Large intestine (tissue), 3 donors: Measurements from ENCODE around the gene COX6A1. TPM values are rescaled to one million over a fixed set of nuclear protein-coding genes. Genes with fewer than 3 reads are reported as not detected.
"Not testable (repeated sequence)": the region's sequence is repeated elsewhere in the genome, so short reads cannot be mapped to it uniquely, and the experiment has no call there.

Source experiments
- DNase-seq, 2 donors: peaks; one replicate each; pipeline versions ENCODE4 v3.0.0 to v3.0.0-alpha.2; 2013
- H3K27ac ChIP-seq: one replicate; pipeline ENCODE4 v1.5.1; 2013; ENCODE audit warnings: low read length
- H3K27me3 ChIP-seq: 2 replicates; pipeline ENCODE4 v1.6.1; 2013; ENCODE audit warnings: low read length; ENCODE audit not compliant: control insufficient read depth, insufficient read depth
- H3K36me3 ChIP-seq: 2 replicates; pipeline ENCODE4 v1.6.1; 2013; ENCODE audit warnings: low read length; ENCODE audit not compliant: control insufficient read depth, insufficient read depth
- H3K4me1 ChIP-seq: one replicate; pipeline ENCODE4 v1.6.1; 2013; ENCODE audit warnings: low read length; ENCODE audit not compliant: control insufficient read depth, insufficient read depth
- H3K4me3 ChIP-seq: one replicate; pipeline ENCODE4 v1.5.1; 2013; ENCODE audit warnings: low read length
- H3K9me3 ChIP-seq: one replicate; pipeline ENCODE4 v1.6.1; 2013; ENCODE audit warnings: mild to moderate bottlenecking, low read depth, low read length, moderate library complexity; ENCODE audit not compliant: control insufficient read depth
- WGBS: methylation state at CpG from one replicate; pipeline ENCODE4 v1.1.5; 2013; ENCODE audit warnings: low lambda C conversion rate; ENCODE audit not compliant: insufficient coverage; 5-methylcytosine and 5-hydroxymethylcytosine counted together
- polyA plus RNA-seq: library from polyadenylated mRNA; unstranded; fragments of 120-200 nt; gene quantifications from one replicate; pipeline ENCODE4 v1.2.1, GENCODE V29; 2013

Gene COX6A1
- polyA plus RNA-seq, 1 donor, result 402 TPM

DNA sequence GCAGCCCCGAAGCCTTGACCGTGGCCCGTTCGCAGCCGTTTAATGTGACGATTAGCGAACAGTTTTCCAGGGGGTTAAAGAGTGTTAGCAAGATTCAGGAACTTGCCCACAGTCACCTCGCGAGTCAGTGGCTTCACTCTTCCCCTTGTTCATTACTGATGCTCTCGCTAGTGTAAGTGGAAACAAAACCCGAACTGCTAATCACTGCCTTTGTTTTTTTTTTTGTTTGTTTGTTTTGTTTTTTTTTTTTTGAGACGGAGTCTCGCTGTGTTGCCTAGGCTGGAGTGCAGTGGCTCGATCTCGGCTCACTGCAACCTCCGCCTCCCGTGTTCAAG is 8.9 kb downstream of the COX6A1 start:
- not testable (repeated sequence) for DNase-seq, H3K27me3 ChIP-seq, H3K4me1 ChIP-seq, H3K9me3 ChIP-seq
- peaks cover 28% of the 10 kb centered on the region for H3K36me3 ChIP-seq
- H3K4me3 ChIP-seq, result peak overlapping the region; percentile 80
- WGBS, result 0% methylated on average over 6 of the region's 17 CpGs
- peak overlapping the region; percentile 76 for H3K27ac ChIP-seq

DNA sequence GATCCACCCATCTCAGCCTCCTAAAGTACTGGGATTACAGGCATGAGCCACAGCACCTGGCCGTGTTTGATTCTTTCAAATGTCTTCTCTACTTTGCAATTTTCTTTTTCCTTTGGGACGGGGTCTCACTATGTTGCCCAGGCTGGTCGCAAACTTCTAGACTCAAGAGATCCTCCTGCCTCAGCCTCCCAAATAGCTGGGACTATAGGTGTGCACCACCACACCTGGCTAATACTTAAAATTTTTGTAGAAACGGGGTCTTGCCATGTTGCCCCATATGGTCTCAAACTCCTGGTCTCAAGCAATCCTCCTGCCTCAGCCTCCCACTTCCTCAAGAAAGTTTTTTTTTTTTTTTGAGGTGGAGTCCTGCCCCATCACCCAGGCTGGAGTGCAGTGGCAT is 10.1 kb downstream of the COX6A1 start:
- H3K4me3 ChIP-seq, result no peak overlapping the region
- WGBS, result no CpG with 5 or more reads among the region's 4 CpGs
- no peak for DNase-seq
- peaks cover 14% of the 10 kb centered on the region for H3K4me1 ChIP-seq
- H3K9me3 ChIP-seq, result no peaks in the 10 kb centered on the region
- H3K27ac ChIP-seq, result no peak overlapping the region
- no peaks in the 10 kb centered on the region for H3K27me3 ChIP-seq
- H3K36me3 ChIP-seq, result peaks cover 26% of the 10 kb centered on the region

DNA sequence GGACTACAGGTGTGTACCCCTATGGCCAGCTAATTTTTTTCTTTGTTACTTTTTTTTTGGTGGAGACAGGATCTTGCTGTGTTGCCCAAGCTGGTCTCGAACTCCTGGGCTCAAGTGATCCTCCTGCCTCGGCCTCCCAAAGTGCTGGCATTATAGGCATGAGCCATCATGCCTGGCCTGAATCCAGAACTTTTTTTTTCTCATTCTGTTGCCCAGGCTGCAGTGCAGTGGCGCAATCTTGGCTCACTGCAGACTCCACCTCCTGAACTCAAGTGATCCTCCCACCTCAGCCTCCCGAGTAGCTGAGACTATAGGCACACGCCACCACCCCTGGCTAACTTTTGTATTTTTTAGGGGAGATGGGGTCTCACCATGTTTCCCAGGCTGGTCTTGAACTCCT is 14.6 kb downstream of the COX6A1 start:
- not testable (repeated sequence) for H3K9me3 ChIP-seq, H3K4me1 ChIP-seq, DNase-seq, H3K4me3 ChIP-seq, H3K27me3 ChIP-seq
- peak overlapping the region; percentile 45 for H3K27ac ChIP-seq
- H3K36me3 ChIP-seq, result peaks cover 41% of the 10 kb centered on the region
- no CpG with 5 or more reads among the region's 5 CpGs for WGBS

DNA sequence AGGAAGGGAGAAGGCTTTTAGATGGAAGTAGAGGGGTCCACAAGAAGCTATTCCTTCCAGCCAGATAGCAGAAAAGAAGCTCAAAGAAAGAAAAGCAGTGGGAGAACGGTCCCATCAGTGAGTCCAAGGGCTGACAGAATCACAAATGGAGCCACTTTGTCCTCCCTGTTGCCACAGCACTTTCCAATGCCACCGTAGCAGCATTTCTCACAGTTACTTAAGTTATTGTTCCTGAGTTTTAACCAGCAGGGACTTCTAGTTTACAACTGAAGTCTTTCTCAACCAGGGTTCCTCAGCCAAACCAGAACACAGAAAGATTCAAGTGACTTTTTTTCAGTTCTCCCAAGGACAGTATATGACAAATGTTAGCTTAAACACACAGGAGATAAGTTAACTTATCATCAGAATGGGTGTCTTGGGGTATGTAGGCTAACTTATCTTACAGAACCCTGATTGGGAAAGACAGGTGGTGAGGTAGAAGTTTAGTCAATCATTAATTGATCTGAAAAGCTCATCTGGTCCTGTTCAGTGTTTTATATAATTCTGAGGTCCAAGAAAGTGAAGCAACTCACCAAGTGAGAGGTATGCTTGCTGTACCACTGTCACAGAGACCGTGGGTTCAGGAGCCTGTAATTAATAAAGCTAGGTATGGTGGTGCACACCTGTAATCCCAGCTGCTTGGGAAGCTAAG is 15.3 kb downstream of the COX6A1 start:
- H3K4me3 ChIP-seq, result no peak overlapping the region
- no peaks in the 10 kb centered on the region for H3K9me3 ChIP-seq
- H3K27me3 ChIP-seq, result no peaks in the 10 kb centered on the region
- peaks cover 8% of the 10 kb centered on the region for H3K4me1 ChIP-seq
- H3K27ac ChIP-seq, result peak overlapping the region; percentile 45
- no CpG with 5 or more reads among the region's 3 CpGs for WGBS
- peak in 1 of 2 donors; percentile 65 for DNase-seq
- H3K36me3 ChIP-seq, result peaks cover 47% of the 10 kb centered on the region

DNA sequence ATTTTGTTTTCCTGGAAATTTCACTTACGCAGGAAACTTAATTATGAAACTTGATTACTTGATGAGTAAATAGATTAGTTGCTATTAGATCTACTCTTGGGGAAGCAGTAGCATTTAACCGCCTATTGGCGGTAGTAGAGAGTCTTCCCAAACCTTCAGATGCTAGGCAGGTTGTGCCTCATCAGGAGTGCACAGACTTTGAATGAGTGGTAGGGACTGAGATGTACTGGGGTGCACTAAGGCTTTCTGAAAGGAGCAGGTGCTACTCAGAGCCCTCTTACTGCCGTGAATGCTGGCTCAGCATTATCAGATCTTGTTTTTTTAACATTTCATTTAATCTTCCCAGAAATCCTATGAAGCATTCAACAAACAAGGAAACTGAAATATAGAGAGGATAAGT is 16.1 kb downstream of the COX6A1 start:
- no peak overlapping the region for H3K4me3 ChIP-seq
- H3K9me3 ChIP-seq, result no peaks in the 10 kb centered on the region
- no peak for DNase-seq
- no CpG with 5 or more reads among the region's 4 CpGs for WGBS
- peaks cover 8% of the 10 kb centered on the region for H3K4me1 ChIP-seq
- no peak overlapping the region for H3K27ac ChIP-seq
- no peaks in the 10 kb centered on the region for H3K27me3 ChIP-seq
- peaks cover 54% of the 10 kb centered on the region for H3K36me3 ChIP-seq

DNA sequence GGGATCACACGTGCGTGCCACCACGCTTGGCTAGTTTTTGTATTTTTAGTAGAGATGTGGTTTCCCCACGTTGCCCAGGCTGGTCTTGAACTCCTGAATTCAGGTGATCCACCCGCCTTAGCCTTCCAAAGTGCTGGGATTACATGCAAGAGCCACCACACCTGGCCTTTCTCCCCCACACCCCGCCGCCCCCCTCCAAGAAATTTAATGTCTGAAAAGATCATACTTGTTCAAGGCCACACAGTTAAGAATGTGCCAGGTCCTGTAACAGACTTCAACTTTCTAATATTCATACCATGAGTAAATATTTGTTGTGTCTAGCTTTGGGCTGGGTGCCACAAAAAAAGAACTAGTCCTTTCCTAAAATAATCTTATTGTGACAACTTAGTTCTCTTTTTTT is 17.4 kb downstream of the COX6A1 start:
- Histone ChIP-seq H3K4me1 (peaks cover 8% of the 10 kb centered on the region), H3K27ac (no peak overlapping the region), H3K36me3 (peaks cover 57% of the 10 kb centered on the region), H3K4me3 (no peak overlapping the region), H3K27me3 (no peaks in the 10 kb centered on the region), H3K9me3 (no peaks in the 10 kb centered on the region)
- no CpG with 5 or more reads among the region's 7 CpGs for WGBS
- no peak for DNase-seq

DNA sequence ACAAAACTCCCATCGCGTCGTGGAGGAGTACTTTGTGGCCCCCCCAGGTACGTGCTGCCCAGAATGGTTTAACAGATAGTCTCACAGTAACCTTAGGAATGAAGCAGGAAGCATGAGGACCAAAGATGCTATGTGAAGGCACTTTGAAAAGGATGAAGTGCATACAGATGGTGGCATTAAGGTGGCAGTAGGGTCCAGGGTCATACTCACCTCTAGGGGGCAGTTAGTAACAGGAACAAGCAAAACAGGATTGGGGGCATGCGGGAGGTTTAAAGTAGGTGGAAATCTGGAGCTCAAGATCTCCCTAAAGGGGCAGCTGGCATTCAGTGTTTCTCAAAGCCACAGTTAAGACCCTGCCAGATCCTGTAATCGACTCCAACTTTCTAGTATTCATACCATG is 19.2 kb downstream of the COX6A1 start:
- no peak for DNase-seq
- H3K9me3 ChIP-seq, result no peaks in the 10 kb centered on the region
- no peak overlapping the region for H3K27ac ChIP-seq
- H3K4me3 ChIP-seq, result no peak overlapping the region
- peaks cover 67% of the 10 kb centered on the region for H3K36me3 ChIP-seq
- 60% methylated on average over 1 of the region's 6 CpGs for WGBS
- H3K4me1 ChIP-seq, result peaks cover 8% of the 10 kb centered on the region
- no peaks in the 10 kb centered on the region for H3K27me3 ChIP-seq

DNA sequence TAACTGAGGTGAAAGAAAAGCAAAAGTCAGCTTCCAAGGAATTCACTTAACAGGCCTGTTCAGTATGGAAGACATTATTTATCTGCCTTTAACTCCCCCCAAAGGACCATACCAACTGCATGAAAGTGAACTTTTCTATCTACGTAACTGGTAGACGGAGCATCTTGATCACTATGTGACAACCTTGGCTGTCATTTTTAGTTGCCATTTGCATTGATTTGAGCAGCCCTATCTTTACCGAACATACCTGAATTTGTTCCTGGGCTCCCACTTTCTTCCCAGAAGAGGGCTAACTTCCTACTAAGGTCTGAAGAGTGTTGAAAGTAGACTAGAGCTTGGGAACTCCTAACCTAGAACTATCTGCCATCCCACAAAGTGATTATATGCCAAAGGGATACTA is 22.2 kb downstream of the COX6A1 start:
- no peaks in the 10 kb centered on the region for H3K4me1 ChIP-seq
- no peaks in the 10 kb centered on the region for H3K27me3 ChIP-seq
- no peak for DNase-seq
- no peaks in the 10 kb centered on the region for H3K9me3 ChIP-seq
- H3K36me3 ChIP-seq, result peaks cover 88% of the 10 kb centered on the region
- no CpG with 5 or more reads among the region's 3 CpGs for WGBS
- no peak overlapping the region for H3K27ac ChIP-seq
- no peak overlapping the region for H3K4me3 ChIP-seq

DNA sequence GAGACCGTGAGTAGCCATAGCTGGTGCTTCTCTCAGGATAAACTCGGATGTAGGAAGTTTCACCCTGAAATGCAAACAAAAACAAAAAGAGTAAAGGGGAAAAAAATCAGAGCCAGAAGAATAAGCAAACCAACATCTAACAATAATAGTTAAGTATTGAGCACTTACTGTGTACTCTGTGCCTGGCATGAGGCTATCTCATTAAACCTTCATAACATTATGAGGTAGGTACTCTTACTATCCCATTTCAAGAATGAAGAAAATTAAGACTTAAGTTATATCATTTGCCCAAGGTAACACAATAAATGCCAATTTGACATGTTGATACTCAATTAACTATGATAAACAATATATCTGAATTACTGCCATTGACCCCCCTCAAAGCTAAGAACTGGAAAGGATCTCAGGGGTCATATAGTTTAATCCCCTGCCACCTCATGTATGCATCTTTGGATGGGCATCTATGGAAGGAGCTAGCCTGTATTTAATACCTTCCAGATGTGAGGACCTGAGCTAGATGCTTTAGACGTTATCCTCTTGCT is 24.3 kb downstream of the COX6A1 start:
- Histone ChIP-seq H3K4me3 (no peak overlapping the region), H3K9me3 (no peaks in the 10 kb centered on the region), H3K36me3 (peaks cover 83% of the 10 kb centered on the region), H3K27me3 (no peaks in the 10 kb centered on the region), H3K4me1 (no peaks in the 10 kb centered on the region), H3K27ac (no peak overlapping the region)
- whole genome bisulfite sequencing, result 40% methylated on average over 1 of the region's 3 CpGs
- no peak for DNase-seq

DNA sequence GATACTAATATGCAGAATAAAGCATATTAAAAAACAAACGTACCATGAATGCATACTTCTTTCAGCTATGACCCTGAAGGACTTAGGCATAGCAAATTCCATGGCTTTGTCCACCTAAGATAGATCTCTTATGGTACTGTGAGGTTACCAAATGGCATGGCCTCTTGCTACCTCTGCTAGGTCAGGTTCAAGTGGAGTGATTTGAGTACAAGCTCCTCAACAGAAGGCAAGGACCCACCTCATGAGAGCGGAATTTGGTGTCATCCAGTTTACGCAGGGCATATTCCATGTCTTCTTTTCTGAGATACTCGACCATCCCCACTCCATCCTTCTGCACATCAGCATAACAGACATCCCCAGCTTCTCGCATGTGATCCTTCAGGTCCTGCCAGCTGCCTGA is 25.8 kb downstream of the COX6A1 start:
- Histone ChIP-seq H3K4me3 (no peak overlapping the region), H3K27ac (no peak overlapping the region), H3K36me3 (peaks cover 70% of the 10 kb centered on the region), H3K9me3 (no peaks in the 10 kb centered on the region), H3K27me3 (no peaks in the 10 kb centered on the region), H3K4me1 (peaks cover 5% of the 10 kb centered on the region)
- DNase-seq, result no peak
- WGBS, result 100% methylated on average over 2 of the region's 5 CpGs

DNA sequence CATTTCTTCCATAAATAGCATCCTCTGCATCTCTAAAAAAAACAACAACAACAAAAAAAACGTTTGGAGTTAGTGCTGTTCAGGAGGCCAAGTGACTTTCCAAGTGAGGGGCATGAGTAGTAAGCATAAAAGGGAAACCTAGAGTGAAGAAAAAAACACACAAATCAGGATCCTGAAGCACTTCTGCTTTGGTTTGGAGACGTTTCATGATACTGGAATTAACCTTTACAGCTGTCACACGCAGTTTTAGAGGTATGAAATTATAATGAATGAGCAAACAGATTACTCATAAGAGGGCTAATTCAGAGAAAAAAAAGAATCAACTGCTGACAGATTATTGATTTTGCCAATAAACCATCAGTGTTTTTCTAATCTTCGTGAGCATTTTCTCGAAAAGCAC is 27.8 kb downstream of the COX6A1 start:
- 43% methylated on average over 5 of the region's 5 CpGs for WGBS
- Histone ChIP-seq H3K4me1 (peaks cover 8% of the 10 kb centered on the region), H3K27me3 (no peaks in the 10 kb centered on the region), H3K27ac (no peak overlapping the region), H3K4me3 (no peak overlapping the region), H3K9me3 (no peaks in the 10 kb centered on the region), H3K36me3 (peaks cover 54% of the 10 kb centered on the region)
- no peak for DNase-seq
